Measurements from ENCODE around the gene COL4A2.

The COL4A2 gene

DNA sequence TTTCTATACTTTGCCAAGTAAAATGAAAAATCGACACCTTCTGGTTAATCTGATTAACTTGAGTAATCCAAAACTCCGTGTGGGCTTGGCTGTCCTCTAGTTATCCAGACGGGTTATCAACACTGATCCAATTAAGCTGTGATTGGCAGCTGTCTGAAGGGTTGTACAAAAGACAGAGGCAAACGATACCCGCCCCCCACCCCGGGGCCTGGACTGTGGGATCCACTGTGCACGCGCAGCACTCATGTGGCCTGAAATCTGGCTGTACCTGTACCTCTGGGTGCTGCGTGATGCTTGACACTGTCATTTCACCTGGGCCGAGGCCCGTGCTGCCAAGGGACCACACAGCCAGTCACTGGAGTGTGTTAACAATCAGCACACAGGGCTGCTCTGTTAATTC is 53.5 kb downstream of the COL4A2 start:
- DNase-seq: no peak

DNA sequence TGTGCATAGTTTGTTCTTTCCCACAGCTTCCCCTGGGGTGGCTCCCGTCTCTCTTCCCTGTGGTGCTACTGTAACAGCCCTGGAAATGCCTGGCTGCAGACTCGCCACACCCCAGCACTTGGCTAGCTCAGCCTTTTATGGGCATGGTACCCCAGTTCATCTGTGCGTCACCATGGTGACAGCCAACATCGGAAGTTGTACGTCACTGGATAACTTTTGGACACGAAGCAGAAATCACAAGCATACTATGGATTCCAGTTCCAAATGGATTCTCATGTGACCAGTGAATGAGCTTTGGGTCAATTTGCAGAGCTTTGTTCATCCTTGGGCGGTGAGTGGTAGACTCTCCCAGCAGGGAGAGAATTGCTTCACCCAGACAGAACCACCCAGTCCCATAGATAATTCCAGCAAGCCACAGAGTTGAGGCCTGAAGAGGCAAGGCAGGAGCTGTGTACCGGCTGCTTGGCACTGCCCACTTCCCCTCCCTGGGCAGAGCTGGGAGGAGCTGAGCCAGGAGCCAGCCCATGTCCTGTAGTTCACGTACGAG is 54.4 kb downstream of the COL4A2 start:
- DNase-seq: no peak

DNA sequence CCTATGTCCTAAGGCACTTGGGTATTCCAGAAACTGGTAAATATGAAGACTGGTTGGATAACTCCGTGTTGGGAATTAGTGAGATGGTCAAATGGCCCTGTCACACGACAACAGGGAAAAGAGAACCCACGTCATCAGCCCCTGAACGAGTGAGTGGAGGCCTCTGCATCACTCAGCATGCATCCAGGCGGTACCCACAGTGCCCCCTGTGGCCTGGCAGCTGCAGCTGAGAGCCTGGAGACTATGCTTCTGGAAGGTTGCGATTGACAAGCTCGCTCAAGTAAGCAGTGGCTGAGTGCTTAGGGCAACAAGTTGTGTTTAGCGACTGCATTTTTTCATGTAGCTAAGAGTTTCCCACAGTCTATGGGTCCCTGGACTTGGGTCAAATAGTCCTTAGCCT is 55.9 kb downstream of the COL4A2 start:
- DNase-seq: no peak

DNA sequence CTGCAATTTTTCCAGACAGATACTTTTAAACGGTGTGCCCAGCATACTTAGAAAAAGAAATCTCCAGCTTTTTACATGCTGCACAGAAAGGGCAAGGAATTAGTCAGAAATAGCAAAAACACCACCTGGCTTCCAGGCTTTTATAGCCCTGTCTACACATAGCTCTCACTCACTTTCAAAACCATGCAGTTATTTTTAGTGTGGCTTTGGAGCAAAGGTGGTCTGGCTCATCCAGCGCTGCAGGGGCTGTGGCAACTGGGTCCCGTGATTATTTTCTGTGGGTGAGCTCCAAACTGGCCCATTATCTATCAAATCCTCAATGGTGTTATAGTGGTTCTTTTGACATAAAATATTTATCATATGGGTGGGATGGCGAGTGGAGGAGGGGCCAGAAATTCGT is 57.0 kb downstream of the COL4A2 start:
- no peak for DNase-seq

DNA sequence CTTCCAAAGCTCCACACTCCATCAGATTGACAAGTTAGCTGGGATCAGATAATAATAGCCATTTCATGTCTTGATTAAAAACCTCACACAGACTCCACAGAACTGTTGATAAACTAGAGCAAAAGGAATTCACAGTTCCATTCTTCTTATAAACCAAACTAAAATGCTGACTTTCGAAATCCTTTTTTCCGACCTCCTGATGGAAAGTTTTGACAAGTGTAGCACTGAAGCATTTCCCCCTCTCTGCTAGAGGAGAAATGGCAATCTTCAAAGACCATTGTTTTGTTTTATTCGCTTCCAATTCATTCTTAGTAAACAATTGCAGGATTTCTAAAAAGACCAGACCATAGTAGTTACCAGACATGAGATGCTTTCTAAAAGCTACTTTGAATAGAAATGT is 58.8 kb downstream of the COL4A2 start:
- DNase-seq: no peak

DNA sequence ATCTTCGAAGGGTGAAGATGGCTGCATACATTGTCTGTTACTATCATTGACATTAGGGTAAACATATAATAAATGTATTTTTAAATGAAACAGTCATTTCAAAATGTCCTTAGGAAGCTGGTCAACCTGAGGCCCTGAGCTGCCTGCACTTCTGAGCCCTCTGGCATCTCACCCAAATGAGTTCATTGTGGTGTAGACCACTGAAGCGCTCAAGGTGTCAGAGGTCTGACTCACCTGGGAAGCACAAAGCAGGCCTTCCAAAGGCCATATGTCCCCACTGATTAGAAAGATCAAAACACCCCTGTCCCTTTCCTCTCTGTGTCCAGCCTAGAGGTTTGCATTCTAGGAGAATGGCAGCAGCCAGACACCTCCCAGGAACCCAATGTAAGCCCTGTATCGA is 59.6 kb downstream of the COL4A2 start:
- no peak for DNase-seq

DNA sequence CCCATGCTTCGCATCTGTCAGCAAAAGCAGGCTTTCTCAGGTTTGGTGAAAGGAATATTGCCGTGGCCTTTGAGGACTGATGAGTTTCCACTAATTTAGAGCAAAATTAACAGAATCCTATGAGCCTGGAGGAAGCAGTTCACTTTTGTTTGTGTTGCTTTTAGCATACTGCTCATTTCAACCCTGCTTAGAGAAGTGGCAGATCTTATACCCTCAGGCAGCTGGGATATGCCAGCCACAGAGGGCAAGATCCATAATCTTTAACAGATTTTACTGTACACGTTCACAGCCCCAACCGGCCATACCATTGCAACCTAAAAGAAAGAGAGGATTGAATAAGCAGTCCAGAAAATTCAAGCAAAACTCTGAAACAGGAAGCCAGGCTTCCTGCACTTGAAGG is 60.5 kb downstream of the COL4A2 start:
- DNase-seq: no peak

DNA sequence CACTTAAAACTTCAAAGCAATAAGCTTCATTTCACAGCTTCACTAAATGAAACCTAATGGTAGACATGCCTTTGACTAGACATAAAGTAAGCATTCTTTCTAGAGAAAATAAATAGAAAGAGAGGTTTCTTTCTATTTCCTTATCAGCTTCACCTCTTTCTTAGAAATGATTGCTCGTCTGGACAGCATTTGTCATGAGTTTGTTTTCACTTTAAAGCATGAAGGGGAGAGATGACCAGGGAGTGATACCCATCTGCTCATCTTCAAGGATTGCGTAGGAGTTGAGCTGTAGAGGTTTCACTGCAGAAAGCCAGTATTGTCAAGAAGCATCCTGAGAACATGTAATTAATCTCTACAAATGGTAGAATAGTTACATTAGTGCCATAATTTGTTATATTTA is 61.3 kb downstream of the COL4A2 start:
- DNase-seq: no peak

DNA sequence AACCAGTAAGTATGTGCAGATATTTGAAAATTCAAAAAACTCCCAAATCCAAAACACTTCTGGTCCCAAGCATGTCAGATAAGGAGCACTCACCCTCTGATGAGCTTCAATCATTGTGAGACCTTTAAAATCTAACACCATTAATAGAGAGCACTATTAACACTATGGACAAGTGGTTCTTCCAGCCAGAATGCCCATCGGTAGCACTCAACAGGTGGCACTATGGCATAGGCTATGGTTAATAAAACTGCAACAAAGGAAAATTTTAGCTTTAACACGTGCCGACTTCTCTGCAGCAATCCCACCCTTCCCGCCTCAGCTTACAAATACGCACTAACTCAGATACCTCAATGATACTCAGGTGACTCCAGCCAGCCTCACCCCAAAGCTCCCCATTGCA is 62.3 kb downstream of the COL4A2 start:
- no peak for DNase-seq

DNA sequence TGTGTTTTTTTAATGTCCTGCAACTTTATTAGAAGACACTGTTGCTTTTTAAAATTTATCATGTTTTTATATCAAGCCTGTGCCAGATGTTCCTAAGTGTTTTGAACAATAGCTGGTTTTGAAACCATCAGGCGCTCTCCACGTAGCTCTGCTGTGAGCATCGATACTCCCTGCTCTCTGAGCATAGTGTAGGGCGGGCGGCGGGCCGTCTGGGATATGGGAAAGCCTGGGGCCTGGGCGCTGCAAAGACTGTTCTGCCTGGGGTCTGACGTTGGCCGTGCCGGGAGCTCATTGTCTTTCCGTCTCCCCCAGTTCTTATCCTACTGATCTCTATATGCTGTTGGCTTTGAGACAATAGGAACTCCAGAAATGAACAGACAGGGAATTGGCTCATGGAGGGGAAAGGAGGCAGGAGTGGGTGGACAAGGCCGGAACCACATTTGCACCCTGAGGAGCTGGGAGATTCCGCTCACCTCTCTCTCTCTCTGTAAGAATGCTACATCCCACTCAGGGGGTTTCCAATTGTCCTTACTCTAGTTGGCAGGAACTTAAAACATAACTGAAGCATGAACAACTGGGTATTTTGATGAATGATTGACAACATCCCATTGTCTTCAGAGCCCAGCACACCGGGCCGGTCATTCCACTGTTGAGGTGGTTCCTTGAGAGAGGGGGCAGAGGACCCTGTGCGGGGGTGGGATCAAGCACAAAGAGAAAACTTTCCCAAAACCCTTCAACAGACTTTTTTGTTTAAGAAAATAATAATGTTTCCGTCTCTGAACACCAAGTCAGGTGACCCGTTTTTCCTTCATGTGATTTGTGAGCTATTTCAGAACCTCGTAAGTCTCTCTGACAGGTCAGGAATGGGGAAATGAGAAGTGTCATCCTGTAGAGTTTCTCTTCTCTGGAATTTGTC is 64.7 kb downstream of the COL4A2 start:
- DNase-seq: no peak

DNA sequence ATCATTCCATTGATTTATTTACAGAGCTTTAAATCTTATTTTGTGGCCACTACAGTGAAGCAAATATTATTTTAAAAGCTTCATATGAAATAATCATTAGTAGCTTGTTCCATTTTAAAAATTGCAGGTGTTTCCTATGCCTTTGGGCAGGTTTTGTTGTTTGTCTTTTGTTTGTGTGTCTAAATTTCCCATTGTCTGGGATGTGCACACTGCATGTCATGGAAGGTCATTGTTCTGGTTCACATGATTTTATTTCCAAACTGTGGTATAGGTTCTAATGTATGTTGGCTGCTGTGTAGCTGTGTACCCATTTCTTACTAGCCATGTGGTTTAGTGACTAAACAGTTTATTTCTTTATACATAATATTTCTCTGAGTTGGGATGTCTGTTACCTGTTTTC is 65.6 kb downstream of the COL4A2 start:
- DNase-seq: no peak

DNA sequence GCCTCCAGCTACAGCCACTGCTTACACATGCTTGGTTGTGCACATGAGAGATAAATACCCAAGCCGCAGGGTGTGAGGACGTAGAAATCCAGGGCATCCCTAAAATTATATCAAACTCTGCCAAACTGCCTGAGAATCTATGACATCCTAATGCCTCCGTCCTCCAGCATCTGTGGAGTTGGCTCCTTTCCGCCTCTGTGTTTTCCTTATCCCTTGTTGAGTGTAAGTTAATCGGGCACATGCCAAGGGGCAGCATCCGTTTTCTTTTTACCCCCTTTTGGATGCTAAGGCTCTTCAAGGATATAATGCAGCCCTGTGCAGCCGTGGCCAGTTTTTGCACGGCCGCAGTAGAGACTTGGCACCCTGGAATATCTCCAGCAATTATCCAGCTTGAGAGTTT is 66.5 kb downstream of the COL4A2 start:
- no peak for DNase-seq

DNA sequence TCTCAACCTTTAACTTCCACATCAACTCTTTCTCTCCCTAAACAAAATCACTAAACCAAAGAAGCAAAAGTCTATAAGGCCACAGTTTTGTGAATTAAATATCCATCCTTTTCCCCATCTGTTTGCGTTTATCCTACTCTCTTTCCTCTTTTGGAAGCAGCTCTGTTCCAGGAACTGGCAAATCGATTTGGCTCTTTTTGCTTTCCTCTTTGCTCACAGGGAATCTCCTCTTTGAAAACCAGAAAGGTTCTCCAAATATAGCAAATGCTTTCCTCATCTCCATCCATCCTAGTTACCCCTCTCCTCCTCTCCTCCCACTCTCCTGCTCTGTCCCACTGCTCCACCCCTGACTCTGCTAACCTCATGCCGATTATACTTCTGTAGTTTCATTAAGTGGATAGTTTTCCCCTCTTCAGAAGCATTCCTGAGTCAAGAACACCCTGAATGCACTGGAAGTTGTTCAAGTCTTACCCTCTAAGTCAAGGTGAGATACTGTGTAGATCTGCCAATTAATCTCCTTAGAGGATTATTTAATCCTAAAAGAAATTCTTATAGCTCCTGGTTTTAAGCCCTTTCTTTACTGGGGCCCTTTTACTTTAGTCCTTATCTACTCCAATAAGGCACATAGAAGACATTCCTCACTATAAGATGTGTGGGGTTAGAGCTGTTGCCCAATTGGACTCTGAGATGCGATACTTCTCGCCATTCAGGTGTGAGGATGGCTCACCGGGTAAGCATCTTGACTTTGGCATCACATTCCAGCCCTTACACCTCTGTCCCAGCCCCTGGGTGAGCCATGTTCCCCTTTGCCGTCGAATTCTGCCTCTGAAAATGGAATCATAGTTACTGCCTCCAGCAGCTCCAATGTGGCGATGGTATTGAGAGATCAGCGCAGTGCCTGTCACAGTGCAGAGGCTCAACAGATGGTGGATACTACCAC is 67.6 kb downstream of the COL4A2 start:
- no peak for DNase-seq

DNA sequence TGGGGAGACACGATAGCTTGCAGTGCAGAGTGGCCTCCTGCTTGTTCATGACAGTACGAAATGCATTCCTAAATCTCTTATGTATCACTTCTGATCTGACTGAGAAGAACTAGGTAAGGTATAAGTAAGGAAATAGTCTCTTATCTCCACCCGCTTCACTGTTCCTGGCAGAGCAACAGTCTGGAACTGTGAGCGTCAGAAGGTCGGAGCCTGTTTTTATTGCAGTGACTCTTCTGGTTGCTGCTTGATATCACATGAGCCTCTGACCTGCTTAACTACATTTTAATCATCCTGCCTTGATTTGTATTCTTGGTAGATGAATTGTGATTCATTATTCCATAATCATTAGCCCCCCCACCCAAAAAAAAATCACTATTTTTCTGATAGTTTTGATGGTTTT is 69.0 kb downstream of the COL4A2 start:
- no peak for DNase-seq

DNA sequence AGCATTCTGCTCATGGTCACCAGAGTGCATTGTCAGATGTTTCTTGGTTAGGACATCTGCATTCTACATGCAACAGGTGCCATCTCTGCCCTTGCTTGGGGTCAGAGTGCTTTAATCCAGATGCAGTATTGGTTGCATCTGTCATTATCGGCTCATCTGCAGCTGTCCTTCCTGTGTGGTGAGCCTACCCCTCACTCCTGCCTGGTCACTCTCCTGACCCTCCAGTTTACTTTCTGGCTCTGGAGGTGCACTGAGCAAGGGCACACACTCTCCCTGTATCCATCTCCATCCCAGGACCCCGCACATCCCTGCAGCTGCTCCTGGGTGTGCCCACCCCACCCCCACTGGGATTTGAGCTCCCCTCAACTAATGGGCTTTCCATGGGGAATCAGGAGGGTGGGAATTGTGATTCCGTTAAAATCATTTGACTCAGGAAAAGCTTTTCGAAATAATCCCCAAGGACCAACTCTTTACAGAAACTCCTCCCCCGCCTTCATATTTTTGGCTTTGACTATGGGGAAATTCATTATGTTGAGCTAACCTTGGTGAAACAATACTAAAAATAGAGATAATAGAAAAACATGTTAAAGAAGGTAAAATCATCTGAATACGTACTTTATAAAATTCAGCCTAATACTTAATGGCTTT is 70.2 kb downstream of the COL4A2 start:
- DNase-seq: no peak

DNA sequence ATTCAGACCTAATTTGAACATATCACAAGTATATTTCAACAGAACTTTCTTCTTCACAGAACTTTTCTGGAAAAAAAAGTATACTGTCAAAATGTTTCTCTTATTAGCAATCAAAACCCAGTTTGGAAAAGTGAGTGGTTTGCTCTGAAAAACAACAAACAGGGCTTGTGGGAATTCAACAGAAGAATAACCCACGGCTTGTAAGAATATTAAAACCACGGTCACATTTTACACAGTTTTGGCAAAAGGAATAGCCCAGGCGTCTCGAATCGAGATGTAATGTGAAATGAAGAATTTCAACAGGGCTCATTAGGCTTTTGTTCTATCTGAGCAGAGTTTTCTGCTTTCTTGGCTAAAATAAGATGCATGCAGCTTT is 70.7 kb downstream of the COL4A2 start:
- DNase-seq: no peak

DNA sequence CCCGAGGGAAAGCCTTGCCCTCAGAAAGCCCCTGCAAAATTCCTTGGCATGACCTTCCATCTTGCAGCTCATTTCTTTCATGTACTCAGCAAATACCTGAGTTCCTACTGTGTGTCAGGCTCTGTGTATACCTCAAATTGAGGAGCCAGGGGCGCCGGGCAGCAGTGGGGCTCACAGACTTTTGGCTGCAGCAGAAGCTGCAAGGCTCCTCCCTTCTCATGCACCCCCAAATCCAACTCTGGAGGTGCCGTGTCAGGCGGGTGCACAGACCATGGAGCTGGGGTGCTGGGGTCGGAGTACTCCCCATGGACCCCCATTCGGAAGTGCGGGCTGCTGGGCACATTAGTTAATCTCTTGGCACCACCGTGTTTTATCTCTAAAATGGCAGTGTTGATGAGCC is 72.3 kb downstream of the COL4A2 start:
- DNase-seq: no peak

DNA sequence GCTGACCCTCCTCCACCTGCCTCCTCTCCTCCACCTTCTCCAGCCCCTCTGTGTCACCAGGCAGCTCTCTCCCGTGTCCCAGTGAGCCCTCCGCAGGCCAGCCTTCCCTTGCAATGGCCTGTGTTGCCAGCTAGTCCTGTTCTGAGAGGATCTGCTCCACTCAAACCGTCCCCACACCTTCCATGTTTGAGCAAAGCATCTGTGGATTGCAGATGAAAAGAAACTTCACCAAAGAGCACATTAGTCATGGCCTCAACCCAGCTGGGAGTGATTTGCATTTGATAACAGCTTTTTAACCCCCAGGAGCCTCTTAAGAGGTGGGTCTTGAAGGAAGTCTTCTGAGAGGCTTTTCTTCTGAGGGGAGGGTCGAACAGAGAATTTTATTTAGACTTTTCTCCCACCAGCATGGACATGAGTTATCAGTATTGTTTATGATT is 72.8 kb downstream of the COL4A2 start:
- no peak for DNase-seq

DNA sequence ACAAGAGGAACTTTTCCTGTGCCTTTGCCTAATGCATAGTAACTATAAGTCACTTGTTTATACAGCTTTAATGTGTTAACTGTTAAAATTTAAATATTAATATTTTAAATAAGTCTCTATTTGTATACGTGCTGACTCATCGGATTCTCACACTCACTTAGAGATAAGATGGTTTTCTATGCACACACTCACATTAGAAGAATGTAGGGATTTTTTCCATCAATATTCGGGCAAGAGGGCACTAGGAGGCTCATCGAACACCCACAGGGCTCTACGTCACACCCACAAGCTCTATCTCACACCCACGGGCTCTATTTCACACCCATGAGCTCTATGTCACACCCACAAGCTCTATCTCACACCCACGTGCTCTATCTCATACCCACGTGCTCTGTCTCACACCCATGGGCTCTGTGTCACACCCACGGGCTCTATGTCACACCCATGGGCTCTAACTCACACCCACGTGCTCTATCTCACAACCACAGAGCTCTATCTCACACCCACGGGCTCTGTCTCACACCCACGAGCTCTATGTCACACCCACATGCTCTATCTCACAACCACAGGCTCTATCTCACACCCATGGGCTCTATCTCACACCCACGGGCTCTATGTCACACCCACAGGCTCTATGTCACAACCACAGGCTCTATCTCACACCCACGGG is 73.4 kb downstream of the COL4A2 start:
- no peak for DNase-seq

DNA sequence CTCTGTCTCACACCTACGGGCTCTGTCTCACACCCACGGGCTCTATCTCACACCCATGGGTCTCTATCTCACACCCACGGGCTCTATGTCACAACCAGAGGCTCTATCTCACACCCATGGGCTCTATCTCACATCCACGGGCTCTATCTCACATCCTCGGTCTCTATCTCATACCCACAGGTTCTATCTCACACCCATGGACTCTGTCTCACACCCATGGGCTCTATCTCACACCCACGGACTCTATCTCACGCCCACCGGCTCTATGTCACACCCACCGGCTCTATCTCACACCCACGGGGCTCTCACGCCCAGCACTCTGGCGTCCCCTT is 73.9 kb downstream of the COL4A2 start:
- no peak for DNase-seq

DNA sequence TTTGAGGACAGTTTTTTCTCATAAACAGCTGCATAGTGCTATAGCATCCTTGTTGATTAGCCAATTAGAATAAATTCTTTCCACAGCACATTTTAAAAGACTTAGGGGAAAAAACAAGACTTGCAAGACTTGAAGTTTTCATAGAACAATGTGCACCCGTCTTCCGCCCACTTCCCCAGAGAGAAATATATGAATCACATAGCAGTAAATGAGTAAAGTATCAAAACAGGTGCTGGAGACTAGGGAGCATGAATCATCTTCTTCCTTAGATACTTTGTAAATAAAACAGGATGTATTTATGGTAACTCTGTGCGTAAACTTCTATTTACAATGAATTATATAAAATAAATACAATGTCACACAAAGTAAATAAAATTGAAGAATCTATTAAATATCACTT is 75.1 kb downstream of the COL4A2 start:
- no peak for DNase-seq

DNA sequence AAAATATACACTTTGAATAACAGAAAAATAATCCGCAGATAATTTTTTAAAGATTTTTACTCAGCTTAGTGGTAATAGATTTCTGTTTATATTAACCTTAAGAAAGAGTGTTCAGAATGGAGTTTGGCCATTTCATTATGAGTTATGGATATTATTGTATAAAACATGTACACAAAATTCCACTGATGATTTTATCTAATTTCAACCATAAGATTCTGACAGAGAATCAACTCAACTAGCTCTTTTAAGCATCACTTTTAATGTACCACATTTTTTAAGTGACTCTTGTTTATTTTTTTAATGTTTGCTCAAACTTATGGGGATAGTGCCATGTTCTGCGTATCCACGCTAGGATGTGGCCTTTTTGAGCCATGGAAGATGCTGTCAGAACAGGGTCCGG is 75.7 kb downstream of the COL4A2 start:
- DNase-seq: no peak
